NCI-H2196 treated with DMSO at 0.1 percent for 48 hours (cell line): ENCODE measurements around the gene PRKCQ.

Source experiments
- DNase-seq: peaks from one replicate; lab custom pipeline; 2025; ENCODE audit not compliant: unreplicated experiment; lab: John Stamatoyannopoulos, UW

The PRKCQ gene

DNA sequence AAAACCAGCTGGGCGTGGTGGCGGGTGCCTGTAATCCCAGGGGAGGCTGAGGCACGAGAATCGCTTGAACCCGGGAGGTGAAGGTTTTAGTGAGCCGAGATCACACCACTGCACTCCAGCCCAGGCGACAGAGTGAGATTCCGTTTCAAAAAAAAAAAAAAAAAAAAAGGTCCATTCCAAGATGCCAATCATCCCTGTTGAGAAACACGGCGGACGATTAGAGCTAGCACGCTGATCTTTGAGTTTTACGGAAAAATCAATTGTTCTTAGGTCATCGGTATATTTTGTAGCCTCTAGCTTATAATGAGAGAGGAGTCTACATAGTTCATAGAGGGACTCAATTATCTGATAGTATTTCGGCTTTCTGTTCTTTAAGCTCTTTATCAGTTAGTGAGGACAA, 169.2 kb downstream of the PRKCQ start:
- DNase-seq: no peak

DNA sequence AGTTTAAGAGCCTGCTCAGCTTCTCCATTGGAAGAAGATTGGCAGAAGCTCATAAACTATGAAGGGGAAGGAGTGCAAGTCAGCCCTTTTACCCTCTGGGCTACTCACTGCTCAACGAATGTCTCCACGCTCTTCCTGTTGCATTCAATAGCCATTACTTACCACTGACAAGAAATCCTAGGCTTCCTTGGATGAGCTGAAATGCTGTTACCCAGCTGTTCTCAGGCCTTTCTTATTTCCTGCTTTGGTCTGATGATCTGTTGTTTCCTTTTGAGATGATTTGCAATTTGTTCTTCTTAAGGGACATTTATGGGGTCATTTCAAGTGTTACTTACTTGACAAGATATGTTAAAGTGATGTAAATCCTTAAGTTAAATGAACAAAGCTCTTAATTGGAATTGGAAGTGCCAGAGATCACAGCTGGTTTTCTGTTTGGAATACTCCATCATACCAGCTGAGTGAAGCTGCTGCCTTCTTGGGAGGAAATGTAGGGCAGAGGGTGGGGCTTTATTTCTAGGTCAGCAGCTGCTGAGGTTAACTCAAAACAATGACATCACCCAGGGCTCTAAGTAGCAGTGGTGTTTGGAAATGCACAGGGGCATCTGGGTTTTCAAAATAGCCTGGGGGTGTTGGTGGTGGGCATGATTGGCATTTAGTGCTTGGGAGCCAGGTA, 170.0 kb downstream of the PRKCQ start:
- DNase-seq: no peak

DNA sequence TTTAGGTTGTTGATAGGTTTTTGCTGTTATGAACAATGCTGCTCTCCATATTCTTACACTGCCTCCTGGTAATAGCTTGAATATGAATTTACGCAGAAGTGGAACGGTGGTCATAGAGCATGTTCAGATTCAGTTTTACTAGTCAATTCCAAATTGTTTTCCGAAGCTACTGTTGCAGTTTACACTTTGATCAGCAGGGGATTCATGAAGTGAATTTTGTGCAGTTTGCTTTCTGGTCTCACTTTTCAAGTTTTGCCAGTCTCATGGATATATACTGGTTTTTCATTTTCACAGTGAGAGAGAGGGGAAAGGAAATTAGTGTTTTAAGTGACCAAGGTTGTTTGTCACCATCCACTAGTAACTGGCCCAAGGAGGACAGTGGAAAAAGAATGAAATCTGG, 171.3 kb downstream of the PRKCQ start:
- no peak for DNase-seq

DNA sequence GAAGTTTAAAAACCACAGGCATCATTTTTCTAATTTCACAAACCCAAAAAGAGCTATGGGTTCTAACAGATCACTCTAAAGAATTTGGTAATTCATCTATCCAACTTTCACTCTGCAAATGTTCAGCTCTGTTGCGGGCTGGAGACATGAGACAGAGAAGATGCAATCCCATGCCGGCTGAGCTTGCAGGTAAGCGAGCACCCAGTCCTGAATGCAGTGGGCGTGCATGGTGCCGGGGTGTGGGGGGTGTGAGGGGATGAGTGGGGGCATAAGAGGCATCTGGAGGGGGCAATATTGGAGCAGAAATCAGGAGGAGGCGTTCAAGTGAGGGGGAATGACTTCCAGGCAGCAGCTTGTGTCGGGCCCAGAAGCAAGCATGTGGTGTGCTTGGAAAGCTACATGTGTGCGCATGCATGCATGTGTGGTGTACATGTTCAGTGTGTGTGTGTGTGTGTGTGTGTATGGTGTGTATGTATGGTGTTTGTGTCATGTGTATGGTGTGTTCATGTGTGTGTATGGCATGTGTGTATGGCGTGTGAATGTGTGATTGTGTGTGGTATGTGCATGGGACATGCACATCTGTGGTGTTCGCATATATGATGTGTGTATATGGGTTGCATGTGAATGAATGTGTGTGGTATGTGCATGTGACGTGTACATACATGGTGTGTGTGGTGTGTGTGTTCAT, 172.9 kb downstream of the PRKCQ start:
- DNase-seq: no peak

DNA sequence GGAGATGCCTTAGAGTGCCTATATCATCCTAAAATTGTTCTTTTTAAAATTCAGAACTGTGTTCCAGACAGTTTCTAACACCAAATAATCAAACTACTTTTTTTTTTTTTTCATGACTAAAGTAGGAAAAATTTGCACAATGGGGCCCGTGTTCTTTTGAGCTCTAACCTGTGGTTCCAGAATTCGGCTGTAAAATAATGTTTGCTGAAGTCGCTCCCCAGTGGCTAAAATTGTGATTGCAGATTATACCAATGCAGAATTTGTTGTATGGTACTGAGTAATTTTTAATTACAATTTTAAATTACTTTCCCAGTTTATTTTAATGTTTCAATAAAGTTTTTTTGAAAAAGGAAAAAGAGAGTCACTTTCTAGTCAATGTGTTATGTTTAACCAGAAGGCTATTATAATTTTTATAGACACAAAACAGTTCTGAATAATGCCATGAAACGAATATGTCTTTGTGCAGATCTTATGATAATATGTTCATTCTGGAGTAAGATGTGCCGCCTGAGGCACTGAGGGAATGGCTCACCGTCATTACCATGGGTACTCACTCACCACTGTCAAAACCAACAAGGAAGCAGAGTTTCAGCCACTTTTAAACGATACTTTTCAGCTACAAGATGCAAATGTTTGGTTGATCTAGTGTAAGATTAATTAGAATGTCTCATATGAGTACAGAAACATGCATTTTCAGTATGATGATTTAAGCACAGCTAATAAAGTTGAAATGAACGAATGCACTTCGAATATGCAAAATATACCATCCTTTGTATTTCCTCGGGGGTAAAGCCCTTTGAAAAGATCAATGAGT, 173.6 kb downstream of the PRKCQ start:
- DNase-seq: no peak

DNA sequence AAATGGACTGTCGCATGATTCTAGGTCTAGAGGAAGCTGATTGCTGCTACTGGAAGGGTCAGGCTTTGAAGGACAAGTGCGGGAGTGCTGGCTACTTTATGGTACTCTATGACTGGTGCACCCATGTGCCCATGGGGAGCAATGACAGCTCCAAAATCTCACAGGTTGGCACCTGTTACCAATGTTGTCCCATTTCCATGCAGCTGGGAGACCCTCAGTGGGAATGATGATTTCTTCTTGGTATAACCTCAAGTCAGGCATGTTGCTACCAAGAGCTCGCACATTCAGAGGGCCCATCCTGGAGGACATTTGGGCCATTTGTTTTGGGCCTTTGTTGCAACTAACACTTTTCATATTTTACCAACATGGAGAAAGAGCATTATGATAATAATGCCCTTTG, 174.4 kb downstream of the PRKCQ start:
- no peak for DNase-seq

DNA sequence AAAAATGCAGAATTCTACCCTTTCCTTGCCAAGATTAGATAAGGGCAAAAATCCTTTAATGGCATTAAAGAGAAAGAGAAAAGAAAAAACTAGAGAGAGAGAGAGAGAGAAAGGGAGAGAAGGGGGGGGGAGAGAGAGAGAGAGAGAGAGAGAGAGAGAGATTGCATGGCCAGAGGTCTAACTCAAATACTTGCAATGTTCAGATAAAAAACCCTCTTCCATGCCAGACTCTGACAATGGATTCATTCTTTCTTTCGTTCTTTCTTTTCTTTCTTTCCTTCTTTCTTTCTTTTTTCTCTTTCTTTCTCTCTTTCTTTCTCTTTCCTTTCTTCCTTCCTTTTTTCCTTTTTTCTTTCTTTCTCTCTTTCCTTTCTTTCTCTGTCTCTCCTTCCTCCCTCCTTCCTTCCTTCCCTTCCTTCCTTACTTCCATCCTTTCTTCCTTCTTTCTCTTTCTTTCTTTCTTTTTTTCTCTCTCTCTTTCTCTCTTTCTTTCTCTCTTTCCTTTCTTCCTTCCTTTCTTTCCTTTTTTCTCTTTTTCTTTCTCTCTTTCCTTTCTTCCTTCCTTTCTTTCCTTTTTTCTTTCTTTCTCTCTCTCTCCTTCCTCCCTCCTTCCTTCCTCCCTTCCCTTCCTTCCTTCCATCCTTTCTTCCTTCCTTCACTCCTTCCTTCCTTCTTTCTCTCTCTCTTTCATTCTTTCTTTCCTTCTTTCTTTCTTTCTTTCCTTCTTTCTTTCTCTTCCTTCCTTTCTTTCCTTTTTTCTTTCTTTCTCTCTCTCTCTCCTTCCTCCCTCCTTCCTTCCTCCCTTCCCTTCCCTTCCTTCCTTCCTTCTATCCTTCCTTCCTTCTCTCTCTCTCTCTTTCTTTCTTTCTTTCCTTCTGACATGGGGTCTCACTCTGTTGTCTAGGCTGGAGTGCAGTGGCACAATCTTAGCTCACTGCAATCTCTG, 175.7 kb downstream of the PRKCQ start:
- DNase-seq: no peak

DNA sequence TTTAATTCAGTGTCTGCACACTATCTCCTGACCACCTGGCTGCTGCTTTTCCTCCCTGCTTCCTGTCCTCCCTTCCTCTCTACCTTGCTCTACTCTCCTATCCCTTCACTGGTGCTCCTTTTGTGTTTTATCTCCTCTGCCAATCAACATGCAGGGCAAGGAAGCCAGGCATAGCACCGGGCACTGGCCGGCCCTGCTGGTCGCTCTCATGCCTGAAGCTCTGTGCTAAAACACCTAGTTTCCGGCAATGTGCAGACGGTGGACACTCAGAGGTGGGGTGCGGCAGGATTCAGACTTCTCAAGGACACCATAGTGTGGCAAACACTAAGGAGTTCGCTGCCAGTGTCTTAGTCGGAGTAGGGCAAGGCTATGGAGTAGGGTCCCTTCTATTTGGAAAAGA, 177.1 kb downstream of the PRKCQ start:
- no peak for DNase-seq

DNA sequence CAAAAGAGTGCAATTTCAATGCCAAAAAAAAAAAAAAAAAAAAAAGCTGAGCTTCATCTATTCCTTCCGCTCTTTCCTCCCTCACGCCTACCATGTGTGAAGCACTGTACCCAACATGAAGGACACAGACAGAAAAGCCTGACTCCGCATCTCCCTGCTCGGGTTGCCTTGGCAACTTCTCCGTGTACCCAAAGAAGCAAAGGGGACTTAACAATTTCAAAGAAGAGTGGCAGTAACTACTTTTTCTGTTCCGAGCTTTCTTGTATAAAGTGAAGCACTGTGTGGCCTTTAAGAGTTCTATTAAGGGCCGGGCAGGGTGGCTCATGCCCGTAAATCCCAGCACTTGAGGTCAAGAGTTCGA, 177.7 kb downstream of the PRKCQ start:
- DNase-seq: no peak

DNA sequence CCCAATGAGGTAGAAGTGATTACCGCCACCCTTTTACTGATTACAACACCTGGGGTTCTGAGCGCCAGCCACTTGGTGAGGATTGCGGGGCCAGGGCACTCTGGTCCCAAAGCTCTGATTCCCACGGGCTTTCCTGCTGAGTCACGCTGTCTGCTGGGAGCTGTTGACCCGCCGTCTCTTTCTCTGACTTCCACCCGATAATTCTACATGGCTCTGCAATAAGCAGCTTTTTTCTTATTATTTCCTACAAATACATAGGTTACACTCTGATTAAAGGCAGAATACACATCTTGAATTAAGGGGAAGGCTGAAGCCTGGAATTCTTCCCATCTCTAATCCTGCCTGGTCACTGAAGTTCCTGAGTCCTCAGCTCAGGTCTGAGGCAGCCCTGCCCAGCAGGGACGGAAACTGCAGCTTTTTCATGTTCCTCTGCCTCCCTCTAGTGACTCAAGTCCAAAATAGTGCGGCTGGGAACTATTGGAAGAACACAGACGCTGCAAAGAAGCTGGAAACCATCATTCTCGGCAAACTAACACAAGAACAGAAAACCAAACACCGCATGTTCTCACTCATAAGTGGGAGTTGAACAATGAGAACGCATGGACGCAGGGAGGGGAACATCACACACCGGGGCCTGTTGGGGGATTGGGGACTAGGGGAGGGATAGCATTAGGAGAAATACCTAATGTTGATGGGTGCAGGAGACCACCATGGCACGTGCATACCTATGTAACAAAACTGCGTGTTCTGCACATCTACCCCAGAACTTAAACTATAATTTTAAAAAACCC, 178.3 kb downstream of the PRKCQ start:
- peak; percentile 25 for DNase-seq

DNA sequence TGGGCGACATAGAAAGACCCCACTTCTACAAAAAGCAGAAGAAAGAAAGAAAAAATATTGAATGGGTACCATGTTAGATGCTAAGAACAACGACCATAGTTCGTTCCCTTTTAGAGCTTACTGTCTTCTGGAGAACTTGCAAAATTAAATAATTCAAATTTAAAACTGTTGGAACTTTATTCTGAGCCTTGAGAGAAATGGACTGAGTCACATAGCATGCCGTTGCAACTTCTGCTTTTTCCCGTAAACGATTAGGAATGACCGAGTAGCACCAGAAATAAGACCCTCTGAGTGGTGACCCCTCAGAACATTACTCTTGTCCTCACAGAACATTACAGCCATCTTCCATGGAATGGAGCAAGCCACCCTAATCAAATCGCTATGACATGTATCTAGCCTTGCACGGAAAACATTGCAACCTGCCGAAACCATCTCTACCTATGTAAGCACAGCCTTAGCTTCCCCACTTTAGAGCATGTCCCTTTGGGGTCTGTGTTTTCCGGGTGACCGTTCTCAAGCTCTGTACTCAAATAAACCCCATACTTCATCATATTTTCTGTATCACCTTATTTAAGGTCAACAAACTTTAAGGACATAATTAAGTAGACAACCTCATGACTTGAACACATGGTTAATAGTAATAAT, 179.1 kb downstream of the PRKCQ start:
- no peak for DNase-seq

DNA sequence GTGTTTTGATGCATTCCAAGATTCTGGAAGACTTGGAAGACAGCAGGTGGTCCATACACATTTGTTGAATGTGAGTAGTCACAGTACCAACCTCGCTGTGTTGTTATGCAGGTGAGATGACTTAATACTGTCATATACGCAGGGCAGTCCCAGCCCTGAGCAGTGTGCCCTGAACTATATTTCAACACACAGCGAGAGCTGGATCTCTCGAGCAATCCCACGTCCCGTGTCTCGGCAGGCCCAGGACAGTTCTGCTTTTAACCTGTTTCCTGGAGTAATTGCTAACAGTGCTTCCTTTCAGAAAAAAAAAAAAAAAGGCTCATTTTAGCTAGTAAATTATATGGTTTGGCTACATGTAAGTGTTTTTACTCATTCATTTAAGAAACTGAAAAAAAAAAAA, 179.7 kb downstream of the PRKCQ start:
- no peak for DNase-seq

DNA sequence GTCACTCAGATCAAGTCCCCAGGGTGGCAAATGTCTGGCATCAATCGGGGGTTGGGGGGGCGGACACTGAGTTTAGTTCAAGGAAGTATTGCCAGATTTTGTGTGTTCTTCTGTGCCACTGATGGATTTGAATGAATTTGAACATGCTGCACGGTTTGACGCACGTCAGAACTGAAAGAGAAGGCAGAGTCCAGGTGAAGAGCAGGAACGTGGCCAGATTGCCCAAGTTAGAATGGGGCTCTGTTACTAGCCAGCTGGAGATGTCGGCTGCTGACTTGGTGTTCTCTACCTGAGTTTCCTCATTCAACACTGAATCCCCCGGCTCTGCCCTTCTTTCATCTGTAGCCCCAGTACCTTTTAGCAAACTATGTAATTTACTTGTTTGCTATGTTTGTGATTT, 180.2 kb downstream of the PRKCQ start:
- no peak for DNase-seq

DNA sequence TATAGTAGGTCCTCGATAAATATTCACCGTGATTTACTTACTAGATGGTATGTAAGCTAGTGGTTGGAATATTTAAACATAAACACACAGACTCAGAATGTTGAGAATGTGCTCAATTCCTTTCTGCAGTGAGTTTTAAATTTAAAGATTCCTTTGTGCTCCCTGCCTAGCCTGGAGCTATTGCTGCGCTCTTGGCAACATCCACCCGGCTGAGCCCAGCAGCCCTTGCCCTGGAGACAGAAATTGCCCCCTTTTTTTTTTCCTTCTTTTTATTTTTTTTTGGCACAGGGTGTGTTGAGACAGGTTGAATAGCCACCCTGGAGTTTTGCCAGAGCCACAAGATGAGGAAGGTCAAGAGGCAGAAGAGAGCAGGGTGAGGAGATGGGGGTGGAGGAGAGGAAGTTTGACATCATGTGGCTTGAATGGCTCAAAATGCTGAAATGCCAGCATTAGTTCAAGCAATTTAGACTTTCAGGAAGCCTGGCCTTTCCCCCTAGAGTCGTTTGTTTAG, 180.8 kb downstream of the PRKCQ start:
- no peak for DNase-seq

DNA sequence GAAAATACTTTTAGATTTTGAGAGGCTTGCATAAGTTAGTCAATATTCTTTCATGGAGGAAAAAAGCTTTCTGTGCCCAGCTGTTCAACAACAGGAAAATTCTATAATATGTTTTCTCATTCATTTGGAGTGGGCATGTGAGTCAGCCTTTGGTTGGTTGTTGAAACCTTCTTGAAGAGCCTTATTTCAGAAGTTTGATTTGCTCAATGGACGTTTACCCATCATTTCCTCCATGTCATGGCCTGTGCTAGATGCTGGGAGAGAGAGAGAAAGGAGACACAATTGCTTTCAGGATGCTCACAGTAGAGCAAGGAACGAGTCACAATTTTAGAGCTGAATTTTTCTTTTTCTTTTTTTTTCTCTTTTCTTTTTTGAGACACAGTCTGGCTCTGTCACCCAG, 181.7 kb downstream of the PRKCQ start:
- DNase-seq: no peak

DNA sequence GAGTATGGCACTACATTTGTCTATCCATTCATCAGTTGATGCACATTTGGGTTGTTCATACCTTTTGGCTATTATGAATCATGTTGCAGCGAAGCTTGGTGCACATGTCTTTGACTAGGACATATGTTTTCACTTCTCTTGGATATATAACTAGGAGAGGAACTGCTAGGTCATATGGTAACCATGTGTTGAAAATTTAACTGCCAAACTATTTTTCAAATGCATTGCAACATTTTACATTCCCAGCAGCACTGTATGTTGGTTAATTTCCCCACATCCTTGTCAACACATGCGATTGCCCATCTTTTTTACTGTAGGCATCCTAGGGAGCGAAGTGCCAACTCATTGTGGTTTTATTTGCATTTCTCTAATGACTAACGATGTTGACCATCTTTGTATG, 183.4 kb downstream of the PRKCQ start:
- no peak for DNase-seq

DNA sequence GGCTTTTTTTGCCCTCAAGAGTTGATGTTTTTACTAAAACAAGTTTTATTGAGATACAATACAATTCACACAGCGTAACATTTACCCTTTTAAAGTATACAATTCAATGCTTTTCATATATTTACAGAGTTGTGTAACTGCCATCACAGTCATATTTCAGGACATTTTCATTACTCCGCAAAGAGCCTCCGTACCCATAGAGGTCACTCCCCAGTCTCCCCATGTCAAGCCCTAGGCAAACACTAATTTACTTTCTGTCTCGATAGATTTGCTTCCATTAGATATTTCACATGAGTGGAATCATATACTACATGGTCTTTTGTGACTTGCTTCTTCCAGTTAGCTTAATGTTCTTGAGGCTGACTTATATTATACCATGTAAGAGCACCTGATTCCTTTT, 183.8 kb downstream of the PRKCQ start:
- no peak for DNase-seq

DNA sequence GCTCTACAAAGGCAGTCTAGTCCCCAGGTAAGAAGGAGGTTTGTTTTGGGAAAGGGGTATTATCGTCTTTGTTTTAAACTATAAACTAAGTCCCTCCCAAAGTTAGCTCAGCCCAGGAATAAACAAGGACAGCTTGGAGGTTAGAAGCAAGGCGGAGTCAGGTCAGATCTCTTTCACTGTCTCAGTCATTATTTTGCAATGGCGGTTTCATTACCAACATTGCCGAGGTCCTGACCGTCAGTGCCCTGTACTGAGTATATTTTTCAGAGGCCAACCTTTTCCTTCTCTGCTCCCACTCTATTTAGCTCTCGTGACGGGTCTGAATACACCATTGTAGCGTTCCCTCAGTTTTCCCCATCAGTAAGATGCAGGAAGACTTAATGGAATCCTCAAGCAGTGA, 184.5 kb downstream of the PRKCQ start:
- DNase-seq: no peak

DNA sequence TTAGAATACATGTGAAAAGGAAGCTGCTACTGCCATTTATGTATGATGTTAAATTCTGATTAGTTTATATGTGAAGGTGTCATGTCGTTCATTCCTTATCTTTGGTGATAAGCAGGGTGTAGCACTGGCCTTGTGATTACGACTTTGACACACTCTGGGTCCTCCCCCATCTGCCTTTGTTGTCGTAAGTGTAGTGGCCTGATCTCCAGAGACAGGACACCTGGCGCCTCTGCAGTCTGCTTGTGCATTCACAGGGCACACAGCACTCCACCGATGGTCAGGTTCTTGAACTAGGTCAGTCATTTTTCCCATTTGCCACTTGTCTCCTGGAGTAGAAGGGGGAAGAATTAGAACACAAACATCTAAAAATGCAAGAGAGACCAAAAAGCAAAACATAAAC, 186.0 kb downstream of the PRKCQ start:
- DNase-seq: no peak

DNA sequence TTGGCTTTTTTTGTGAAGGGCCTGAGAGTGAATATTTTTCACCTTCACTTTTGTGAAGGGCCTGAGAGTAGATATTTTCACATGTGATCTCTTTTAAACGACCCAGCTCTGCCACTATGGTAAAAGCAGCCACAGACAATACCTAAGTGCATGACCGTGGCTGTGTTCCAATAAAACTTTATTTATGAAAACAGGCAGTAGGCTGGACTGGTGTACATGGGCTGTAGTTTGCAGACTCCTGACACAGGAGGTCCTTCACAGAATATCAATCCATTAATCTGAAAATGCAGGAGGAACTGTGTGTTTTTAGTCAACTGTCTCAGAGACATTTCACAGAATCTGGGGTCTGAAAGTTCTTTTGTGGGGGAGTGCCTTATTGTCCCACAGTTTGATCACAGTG, 186.9 kb downstream of the PRKCQ start:
- no peak for DNase-seq
